Subcutaneous adipose tissue (tissue), 4 donors: ENCODE results near the gene EPN3. TPM values are rescaled to one million over a fixed set of nuclear protein-coding genes. Genes with fewer than 3 reads are reported as not detected.

ENCODE experiments used
- CTCF ChIP-seq: fragments of 450-650 bp; IDR thresholded peaks from one replicate; pipeline ENCODE4 v1.5.1; 2016; ENCODE audit warnings: low read depth, mild to moderate bottlenecking, control low read depth, antibody characterized with exemption, moderate library complexity
- total RNA-seq, 4 donors: library from RNA; depleted of rRNA; stranded (reverse); fragments of >200 nt; gene quantifications; one replicate each; pipeline ENCODE4 v1.1.0, GENCODE V29; 2016

The EPN3 gene
- total RNA-seq, 4 donors from 2014 or later: not detected

- no peak for TF ChIP-seq CTCF
Observed at GRCh38 chr17:50590946-50591737, 58.6 kb downstream of the EPN3 start.

DNA sequence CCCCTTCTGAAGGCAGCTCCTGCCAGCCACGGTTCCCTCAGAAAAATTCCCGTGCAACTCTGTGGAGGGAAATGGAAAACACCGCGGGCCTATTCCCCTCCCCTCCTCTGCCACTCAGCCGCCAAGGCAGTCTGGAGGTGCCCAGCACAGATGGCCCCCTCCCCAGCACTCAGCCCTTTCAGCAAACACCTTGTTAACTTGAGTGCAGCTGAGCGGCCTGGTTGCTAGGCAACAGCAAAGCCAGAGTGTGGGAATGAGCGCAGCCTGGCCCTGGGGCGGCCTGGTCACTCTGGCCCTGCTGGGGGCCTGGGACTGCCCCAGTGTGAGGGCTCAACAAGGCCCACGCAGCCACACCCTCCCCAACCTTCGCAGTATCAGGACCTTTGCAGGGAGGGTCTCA lies 60.8 kb downstream of the EPN3 start:
- no peak for TF ChIP-seq CTCF

Other genes with a start within 250 kb of the EPN3 start
- gene XYLT2, start 186.6 kb upstream of the EPN3 start, total RNA-seq: 10 to 100 TPM in 3 of 4 donors, 1 to 10 TPM in 1; 7.2 to 28.8 (median 12.5) TPM
- 10 to 100 TPM; 42.2 to 88.7 (median 48.1) TPM for gene MRPL27, start 159.6 kb upstream of the EPN3 start, total RNA-seq
- gene EME1, start 159.5 kb upstream of the EPN3 start, total RNA-seq: 1 to 10 TPM in 2 of 4 donors, under 1 TPM in 1, not detected in 1; 0.88 to 1.3 (median 1.2) TPM
- 10 to 100 TPM; 36.5 to 91.5 (median 38.2) TPM for gene LRRC59, start 135.2 kb upstream of the EPN3 start, total RNA-seq
- 10 to 100 TPM; 31.3 to 63.1 (median 42.2) TPM for gene ACSF2, start 106.5 kb upstream of the EPN3 start, total RNA-seq
- gene CHAD, start 63.9 kb upstream of the EPN3 start, total RNA-seq: not detected
- 10 to 100 TPM; 19.9 to 29.9 (median 28.6) TPM for gene RSAD1, start 53.9 kb upstream of the EPN3 start, total RNA-seq
- 1 to 10 TPM in 2 of 4 donors, not detected in 2; 1.3 to 1.8 TPM for gene MYCBPAP, start 24.3 kb upstream of the EPN3 start, total RNA-seq
- 10 to 100 TPM; 24.5 to 64.0 (median 48.9) TPM for gene SPATA20, start 14.4 kb downstream of the EPN3 start, total RNA-seq
- gene CACNA1G, start 28.0 kb downstream of the EPN3 start, total RNA-seq: under 1 TPM in 2 of 4 donors, not detected in 2; 0.17 to 0.44 TPM
- gene ABCC3, start 102.1 kb downstream of the EPN3 start, total RNA-seq: 10 to 100 TPM; 12.2 to 23.1 (median 15.5) TPM
- 100 to 1,000 TPM in 1 of 4 donors, 10 to 100 TPM in 3; 44.9 to 122 (median 80.4) TPM for gene ANKRD40, start 175.2 kb downstream of the EPN3 start, total RNA-seq
- 100 to 1,000 TPM in 1 of 4 donors, 10 to 100 TPM in 3; 79.9 to 101 (median 82.2) TPM for gene LUC7L3, start 186.9 kb downstream of the EPN3 start, total RNA-seq
- not detected for gene ANKRD40CL, start 234.8 kb downstream of the EPN3 start, total RNA-seq